Fibroblast of villous mesenchyme (primary cell): ENCODE data around the gene TAF7L. TPM values are rescaled to one million over a fixed set of nuclear protein-coding genes. Genes with fewer than 3 reads are reported as not detected.

ENCODE experiments used
- DNase-seq: peaks from one replicate; pipeline ENCODE4 v3.0.0-alpha.2; 2010; ENCODE audit warnings: low read depth
- H3K4me3 ChIP-seq: 2 replicates; pipeline ENCODE4 v1.5.1; 2011; ENCODE audit warnings: low read depth, mild to moderate bottlenecking, low read length
- total RNA-seq: library from RNA; depleted of rRNA; stranded (reverse); fragments of >200 nt; gene quantifications from 2 replicates; pipeline ENCODE4 v1.2.3, GENCODE V29; 2012
- TF ChIP-seq, protein P1 (sequence below): IDR thresholded peaks from 2 replicates; pipeline ENCODE4 v1.5.1; 2012; ENCODE audit warnings: low read depth, mild to moderate bottlenecking, low read length; ENCODE audit not compliant: insufficient read depth

TAF7L gene
- total RNA-seq, 1 donor: 1.3 TPM

DNA sequence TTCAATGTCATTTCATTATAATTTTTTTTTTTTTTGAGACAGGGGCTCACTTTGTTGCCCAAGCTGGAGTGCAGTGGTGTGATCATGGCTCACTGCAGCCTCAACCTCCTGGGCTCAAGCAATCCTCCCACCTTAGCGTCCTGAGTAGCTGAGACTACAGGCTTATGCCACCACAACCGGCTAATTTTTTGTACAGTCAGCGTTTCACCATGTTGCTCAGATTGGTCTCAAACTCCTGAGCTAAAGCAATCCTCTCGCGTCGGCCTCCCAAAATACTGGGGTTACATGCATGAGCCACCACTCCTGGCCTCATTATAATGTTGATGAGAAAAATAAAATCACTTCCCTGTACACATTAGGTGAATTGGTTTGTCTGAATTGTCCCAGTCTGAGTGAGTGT lies 16.9 kb downstream of the TAF7L start:
- H3K4me3 ChIP-seq: no peak overlapping the region
- no peak for DNase-seq
- TF ChIP-seq, protein P1, sequence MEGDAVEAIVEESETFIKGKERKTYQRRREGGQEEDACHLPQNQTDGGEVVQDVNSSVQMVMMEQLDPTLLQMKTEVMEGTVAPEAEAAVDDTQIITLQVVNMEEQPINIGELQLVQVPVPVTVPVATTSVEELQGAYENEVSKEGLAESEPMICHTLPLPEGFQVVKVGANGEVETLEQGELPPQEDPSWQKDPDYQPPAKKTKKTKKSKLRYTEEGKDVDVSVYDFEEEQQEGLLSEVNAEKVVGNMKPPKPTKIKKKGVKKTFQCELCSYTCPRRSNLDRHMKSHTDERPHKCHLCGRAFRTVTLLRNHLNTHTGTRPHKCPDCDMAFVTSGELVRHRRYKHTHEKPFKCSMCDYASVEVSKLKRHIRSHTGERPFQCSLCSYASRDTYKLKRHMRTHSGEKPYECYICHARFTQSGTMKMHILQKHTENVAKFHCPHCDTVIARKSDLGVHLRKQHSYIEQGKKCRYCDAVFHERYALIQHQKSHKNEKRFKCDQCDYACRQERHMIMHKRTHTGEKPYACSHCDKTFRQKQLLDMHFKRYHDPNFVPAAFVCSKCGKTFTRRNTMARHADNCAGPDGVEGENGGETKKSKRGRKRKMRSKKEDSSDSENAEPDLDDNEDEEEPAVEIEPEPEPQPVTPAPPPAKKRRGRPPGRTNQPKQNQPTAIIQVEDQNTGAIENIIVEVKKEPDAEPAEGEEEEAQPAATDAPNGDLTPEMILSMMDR: no peak

- DNase-seq: peak; percentile 59
- H3K4me3 ChIP-seq: no peak overlapping the region
- TF ChIP-seq, protein P1: no peak
These were observed 25.2 kb downstream of the TAF7L start for GRCh38 chrX:101265869-101266428.

DNA sequence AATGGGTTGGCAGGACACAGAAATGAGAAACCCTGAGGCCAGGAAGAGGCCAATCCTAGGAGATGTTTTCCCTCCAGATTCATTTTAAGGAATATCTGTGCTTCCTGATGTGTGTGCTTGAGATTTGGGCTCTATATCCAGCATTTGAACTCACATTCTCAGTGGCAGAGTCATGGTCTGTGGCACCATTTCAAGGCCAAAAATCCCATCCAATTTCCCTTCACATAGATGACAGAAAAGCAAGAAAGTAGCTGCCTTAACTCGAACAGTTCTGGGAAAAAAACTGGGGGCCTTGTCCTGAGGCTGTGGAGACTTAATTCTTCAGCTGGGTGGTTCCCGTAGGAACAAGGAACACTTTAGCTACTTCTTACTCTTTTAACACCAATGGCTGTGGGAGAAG lies 27.4 kb downstream of the TAF7L start:
- TF ChIP-seq, protein P1: no peak
- no peak overlapping the region for H3K4me3 ChIP-seq
- no peak for DNase-seq

DNA sequence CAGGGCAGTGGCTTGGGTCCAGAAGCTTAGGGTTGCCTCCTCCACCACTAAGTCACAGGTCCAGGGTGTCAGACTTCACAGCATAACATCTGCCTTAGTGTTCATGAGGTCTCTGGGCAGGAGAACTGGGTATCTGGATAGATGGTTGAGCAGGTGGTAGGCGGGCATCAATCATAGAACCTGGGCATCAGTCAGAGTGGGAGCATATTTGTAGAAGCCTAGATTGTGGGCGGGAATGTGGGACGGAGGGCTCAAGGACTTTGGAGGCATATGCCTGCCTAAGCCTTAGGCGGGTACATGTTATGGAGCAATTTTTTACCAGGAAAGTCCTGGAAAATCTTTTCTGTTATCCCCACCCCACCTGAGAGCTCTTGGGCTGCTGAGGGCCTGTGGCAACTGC lies 28.5 kb downstream of the TAF7L start:
- no peak for DNase-seq
- TF ChIP-seq, protein P1: no peak
- no peak overlapping the region for H3K4me3 ChIP-seq

- TF ChIP-seq, protein P1: peak; percentile 51
- no peak overlapping the region for H3K4me3 ChIP-seq
- DNase-seq: peak; percentile 14
These were observed 30.7 kb downstream of the TAF7L start for GRCh38 chrX:101260435-101260834.

DNA sequence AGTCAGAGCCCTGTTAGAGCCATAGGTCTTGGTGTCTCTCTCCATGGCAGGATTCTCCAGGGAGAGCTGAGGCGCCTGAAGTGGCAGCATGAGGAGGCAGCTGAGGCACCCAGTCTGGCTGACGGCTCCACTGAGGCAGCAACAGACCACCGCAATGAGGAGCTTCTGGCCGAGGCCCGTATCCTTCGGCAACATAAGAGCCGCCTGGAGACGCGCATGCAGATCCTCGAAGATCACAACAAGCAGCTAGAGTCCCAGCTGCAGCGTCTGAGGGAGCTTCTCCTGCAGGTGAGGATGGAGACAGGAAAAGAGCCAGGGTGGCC lies 32.9 kb downstream of the TAF7L start:
- no peak for DNase-seq
- TF ChIP-seq, protein P1: no peak
- H3K4me3 ChIP-seq: no peak overlapping the region
